Activated CD4-positive, alpha-beta T cell treated with anti-CD3 and anti-CD28 coated beads, Interleukin-2, amount 50 U/mL, for 1 hour (primary cell): ENCODE data around the gene INPP5K.
A peak's percentile ranks its signal among the peaks of the same experiment; 100 is the strongest.
"Not testable (repeated sequence)": the region's sequence is repeated elsewhere in the genome, so short reads cannot be mapped to it uniquely, and the experiment has no call there.

Experiments
- DNase-seq: peaks from one replicate; pipeline ENCODE4 v3.0.0-alpha.2; 2020

Gene INPP5K

DNA sequence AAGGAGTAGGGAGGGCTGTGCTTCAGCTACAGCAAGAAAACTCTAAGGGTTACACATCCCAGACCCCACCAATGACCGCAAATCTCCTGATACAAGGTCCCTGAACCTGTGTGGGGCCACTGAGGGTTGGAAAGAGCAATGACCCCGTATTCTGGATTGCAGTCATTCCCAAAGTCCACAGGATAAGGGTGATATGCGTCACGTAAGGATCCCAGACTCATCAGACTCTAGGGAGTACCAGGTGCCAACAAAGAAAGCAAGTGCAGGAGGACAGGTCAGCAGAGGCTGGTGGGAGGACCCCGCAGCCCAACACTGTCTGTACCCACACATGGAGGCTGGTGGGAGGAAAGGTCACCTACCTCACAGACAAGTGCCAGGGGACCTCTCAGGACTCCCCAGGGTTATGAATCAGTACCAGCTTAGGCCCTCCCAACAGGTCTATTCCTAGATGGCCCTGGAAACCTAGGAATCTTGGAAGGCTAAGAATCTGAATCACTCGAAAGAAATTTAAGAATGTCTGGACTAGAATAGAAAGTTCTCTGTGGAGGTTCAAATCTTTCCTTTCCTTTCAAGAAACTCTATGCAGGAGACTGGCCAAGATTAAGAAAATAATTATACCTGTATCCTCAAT is 30.0 kb upstream of the INPP5K start:
- DNase-seq, result no peak

DNA sequence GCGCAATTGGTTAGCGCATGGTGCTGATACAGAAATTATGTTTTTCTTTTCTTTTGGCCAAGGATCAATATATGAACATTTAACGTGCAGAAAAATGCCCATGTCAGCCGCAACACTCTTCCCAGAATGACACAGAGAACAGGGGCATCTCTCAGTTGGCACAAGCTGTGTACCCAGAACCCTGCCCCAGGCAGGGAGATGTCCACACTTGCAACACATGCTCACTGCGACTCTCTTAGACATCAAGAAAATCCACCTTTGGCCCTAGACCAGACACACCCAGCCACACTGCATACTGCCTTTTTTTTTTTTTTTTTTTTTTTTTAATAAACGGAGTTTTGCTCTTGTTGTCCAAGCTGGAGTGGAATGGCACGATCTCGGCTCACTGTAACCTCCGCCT is 29.2 kb upstream of the INPP5K start:
- DNase-seq, result no peak

DNA sequence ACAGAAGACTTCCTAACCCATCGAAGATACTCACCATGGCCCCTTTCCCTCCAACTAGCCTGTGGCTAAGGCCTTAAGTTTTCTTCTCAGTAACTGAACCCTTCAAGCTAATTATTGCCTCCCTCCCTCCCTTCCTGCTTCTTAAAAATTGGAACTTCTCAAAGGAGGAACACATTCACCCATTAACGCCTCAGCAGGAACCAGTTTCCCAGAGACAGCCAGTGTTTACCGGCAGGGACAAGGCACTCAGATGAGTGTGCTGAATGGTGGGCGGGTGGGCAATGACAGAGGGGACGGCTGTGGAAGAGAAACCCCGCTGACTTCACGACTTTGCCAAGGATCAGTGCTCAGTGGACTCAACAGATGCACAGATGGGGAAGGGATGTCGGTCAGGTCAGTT is 25.9 kb upstream of the INPP5K start:
- no peak for DNase-seq

DNA sequence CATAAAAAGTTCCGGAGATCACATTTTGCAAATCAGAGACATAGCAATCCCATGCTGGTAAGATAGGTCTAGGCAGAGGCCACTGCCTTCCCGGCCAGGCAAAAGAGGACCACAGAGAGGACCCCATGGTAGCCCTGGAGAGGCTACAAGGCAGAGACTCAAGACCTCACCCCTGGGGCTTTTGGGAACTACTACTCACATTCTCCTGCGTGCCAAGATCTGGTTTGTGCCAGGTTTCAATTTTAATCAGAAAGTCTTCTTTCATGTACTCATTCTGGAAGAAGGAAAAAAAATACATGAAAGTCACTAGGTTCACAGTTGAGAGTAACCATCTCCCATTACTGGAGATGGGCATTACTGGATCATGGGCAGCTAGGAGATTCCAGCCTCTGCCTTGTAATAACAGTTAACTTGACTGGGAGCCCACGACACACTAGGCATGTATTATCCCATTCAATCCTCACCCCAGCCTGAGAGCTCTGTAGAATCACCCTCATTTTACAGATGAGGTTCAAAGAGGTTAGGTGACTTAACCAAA is 25.0 kb upstream of the INPP5K start:
- no peak for DNase-seq

DNA sequence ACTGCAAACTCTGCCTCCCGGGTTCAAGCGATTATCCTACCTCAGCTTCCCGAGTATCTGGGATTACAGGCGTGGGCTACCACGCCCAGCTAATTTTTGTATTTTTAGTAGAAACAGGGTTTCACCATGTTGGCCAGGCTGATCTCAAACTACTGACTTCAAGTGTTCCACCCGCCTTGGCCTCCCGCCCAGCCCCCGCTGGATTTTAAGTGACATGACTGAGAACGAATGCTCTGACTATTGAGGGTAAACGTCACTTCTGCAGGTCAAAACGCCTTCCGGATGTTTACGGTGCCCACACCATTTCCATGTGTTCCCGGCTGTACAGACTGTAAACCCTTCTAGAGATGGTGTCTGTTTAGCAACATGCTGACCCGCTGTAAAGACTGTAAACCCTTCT is 23.4 kb upstream of the INPP5K start:
- no peak for DNase-seq

DNA sequence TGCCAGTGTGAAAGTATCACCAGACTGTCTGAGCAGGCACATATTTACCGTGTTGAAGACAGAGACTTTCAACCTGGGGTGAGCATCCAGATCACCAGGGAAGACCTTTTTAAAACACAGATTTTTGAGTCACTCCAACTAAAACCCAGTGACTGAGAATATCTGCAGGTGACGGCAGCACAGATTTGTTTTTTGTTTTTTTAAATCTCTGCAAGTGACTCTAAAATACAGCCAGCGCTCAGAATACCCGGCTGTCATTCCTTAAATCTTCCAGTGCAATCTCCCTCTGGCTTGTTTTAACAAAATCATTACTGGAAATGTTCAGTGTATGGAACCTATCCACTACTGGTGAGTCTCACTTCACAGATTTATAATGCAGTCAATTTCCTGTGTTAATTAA is 19.3 kb upstream of the INPP5K start:
- no peak for DNase-seq

DNA sequence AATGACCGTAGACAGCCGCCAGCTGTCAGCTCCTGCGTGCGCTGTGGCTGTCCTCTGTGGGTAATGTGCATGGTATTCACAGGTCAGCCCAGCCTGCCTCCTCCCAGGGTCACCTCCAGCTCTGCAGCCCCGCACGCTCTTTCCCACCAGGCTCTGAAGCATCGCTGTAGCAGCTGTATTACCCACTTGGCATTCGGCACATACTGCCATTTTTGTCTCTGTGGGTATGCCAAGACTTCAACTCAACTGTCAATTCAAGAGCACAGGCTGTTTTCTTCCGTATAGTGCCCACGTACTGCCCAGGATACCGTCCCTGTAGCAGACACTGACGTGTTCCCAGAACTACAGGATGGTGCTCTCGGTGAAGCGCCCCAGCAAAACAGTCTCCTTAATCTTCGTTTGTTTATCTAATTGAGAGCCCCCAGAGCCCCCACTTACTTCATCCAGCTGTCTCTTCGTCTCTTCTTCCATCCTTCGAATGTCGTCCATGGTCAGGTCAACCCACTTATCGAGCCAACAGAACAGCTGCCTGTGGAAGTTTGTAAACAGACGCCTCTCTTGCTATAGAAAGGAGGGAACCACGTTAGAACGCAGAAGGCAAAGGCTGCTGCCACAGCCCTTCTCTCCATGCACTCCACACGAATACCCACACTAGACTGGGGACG is 17.4 kb upstream of the INPP5K start:
- no peak for DNase-seq

DNA sequence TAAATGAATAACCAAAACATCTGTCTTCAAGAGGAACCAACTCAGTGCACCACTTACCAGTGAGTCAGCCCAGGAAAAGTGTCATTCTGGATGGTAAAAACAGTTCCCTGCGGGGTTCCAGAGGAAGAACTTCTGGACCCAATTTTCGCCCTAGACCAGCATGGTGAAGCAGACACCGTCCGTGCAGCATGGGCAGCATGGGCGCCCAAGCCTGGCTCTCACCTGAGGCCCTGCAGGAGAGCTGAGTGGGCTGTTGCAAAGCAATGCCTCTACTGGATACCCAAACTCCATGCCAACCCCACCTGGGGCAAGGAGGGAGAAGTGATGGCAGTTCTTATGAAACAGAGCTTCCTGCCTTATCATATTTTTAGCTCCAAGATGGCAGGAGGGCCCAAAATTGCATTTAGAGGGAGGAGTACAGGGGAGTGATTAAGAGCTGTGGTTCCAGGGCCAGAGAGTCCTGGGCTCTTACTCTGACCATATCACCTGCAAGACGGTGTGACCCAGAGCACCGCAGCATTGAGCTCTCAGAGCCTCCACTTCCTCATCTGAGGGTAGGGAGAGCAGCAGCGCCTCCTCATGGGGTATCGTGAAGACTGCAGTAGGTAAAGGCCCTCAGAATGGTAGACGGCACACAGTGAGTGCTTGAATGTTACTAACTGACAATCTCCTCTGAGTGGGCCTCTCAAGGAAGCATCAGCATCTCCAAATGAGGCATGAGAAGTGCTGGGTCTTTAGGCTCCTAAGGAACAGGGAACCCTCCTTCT is 16.6 kb upstream of the INPP5K start:
- DNase-seq, result peak; percentile 50

DNA sequence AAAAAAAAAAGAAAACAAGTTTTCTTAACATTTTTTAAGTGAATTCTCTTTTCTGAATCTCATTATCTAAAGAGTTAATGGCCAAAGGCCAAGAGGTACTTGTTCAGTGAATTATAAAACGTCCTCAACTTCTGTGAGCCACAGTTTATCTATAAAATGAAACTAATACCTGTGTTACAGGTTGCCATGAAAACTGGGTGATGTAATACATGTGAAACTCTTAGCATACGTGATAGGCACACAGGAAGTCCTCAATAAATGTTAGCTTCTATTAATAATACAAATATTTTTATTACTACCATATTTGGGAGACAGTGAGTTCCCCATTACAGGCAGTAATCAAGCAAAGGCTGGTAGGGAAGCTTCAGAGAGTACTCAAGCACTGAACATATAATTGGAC is 13.5 kb upstream of the INPP5K start:
- no peak for DNase-seq

DNA sequence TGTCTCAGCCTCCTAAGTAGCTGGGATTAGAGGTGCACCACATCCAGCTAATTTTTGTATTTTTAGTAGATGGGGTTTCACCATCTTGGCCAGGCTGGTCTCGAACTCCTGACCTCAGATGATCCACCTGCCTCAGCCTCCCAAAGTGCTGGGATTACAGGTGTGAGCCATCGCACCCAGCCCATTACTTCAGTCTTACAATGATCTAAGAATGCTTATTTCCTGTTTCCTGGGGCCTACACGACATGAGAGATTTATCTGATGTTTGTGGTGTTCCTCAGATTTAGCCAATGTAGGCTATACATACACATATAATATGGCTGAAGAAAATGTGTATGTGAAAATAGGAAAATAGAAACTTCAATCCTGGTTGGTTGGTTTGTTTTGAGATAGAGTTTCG is 10.5 kb upstream of the INPP5K start:
- DNase-seq, result not testable (repeated sequence)

DNA sequence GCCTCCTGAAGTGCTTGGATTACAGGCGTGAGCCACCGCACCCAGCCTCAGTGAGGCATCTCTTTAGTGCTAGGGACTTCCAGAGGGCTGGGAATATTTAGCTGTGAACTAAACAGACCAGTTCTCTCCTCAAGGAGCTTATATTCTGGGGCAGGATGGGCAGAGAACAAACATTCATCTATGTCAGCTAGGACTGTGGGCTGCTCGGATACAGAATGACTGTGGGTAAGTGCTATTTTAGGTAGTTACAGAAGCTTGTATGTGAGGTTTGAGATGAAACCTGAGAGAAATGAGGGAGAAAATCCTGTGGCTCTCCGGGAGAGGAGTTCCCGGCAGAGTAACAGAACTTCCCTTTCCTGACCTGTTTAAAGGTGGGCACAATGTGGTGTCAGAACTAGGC is 6.2 kb upstream of the INPP5K start:
- DNase-seq, result no peak

DNA sequence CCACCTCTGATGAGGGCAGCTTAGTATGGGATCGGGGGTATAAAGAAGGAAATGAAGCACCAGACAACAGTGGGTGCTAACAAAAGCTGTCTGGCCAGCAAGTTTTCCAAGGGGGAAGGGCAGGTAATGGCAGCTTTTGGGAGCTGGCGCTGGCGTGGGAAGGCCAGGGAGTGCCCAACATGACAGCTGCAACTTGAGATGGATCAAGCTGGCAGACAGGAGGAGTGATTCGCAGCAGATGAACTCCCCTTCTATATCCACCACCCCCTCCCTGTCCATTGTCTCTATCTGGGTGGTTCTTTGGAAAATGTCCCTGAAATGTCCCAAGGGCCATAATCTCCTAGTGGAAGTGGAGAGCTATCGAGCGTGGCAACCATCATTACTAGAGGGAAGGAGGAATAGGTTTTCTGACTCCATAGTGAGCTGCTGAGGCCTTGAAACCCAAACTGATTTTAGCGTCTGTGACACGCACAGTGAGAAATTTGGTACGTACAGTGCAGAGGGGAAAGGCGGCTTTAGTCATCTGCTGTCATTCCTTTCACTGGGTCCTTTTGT is 4.8 kb upstream of the INPP5K start:
- no peak for DNase-seq

DNA sequence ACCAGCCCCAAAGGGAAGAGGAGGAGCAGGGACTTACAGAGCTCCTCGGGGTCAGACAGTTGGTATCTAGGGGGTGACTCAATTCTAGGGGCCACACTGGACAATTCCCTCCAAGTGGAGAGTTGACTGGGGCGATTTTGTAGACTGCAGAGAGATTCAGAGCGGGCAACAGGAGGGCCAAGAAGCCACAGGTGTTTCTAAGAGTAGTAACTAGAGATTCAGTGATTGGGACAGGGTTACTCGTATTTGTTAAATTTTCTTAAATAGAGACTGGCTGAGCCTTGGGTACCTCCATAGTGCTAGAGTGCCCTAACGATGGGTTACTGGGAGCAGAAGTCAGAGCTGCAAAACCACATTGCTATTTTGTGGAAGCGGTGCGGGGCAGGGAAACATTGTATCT is 3.3 kb upstream of the INPP5K start:
- DNase-seq, result no peak

DNA sequence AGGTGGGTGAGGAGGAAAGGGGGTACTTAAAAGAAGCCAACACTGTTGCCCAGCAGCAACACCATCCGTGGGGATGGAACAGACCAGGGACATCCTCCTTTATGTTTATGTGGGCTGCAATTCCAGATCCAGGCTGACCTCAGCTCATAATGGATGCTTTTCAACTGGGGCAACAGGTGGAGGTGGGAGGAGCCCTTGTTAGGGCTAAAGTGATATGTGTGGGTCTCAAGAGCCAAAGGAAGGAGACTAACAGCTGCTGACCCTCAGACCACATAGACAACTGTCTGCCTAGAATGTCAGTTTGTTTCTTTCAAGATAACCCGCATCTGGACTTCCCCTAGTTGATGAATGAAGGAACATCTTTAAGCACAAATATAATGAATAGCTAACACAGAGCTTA is 2.0 kb upstream of the INPP5K start:
- no peak for DNase-seq

DNA sequence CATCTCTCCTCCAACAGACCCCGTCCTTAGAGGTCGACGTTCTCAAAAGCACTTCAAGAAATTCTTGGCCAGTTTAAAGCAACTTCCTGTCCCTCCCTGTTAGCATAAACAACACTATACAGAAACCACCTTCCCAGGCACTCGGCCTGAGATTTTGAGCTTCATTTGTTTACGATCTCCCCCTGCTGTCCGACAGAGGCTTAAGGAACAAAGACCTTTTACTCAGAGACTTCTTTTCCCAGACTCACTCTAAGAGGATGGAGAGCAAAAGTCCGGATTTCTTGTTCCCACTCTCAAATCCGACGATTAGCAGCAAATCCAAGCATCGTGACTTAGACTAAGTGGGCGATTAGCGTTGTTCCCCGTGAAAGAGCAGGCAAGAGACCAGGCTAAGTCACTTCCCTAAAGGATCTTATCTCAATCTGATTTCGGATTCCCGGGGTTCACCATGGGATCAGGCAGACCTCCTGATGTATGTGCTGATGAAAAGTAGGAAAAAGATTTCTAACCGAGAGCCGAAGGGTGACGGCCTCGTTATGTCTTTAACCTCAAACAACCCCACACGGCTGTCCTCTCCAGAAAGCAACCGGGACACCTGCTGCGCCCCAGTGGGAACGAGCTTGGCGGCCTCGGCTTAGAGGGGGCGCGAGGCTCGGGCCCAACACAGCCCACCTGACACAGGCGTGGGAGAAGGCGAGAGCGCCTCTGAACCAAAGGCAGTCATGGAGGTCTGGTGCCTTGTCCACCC is 598 bp downstream of the INPP5K start:
- peak; percentile 44 for DNase-seq

DNA sequence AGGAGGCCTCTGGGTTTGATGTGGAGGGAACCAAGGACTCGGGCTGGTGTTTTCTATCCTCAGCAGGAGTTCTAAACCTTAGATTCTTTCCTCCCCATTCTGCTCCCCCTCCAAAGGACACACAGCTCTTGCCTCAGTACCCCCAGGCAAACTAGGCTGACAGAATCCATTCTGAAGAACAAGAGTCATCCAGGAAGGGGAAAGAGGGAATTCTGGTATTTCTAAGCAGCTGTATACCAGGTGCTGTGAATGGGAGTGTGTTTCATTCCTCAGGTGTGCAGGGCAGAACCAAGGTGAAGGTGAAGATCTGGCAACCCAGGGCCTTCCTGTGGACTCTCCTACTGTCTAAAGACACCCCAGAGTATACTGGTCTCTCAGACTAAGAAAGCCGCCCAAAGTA is 4.1 kb downstream of the INPP5K start:
- no peak for DNase-seq

DNA sequence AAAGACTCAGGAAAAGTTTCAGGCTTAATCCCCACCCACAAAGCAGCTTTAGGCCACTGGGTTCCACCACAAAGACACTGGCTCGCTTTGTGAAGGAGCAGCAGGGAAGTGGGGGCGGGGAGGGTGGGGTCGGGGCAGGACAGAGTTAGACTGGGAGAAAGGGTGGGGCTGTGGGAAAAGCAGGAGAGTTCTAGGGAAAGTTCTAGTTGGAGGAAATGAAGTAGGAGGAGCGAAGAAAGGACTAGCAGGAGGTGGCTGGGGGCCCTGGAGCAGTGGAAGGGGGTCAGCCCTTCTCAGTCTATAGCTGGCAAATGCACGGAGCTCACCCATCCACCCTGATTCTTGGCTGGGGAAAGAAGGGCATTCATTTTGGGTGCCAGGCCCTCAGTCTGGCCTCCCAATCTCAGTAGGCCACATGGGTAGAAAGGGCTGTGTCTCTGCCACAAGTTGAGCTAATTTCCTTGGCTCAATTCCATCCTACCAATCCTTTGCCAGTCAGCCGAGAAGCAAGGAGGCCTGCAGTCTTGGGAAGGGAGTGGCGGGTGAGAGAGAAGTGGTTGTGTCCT is 4.6 kb downstream of the INPP5K start:
- no peak for DNase-seq

DNA sequence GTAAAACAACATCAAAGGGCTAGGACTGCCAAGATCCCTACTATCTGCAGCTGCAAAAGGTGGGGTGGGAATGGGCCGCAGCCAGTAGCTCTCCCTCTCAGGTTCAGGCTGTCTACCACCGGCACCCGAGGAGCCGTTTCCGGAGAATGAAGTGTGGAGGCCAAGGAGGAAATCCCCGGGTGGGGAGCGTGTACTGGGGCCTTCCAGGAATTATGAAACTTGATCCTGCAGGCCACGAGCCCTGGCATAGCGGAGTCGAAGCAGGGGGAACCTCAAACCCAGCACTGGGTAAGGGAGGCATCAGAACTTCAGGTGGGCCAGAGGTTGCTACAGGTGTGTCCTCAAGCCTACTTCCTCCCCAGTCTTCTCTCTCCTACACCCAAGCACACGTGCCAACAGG is 5.1 kb downstream of the INPP5K start:
- DNase-seq, result no peak

DNA sequence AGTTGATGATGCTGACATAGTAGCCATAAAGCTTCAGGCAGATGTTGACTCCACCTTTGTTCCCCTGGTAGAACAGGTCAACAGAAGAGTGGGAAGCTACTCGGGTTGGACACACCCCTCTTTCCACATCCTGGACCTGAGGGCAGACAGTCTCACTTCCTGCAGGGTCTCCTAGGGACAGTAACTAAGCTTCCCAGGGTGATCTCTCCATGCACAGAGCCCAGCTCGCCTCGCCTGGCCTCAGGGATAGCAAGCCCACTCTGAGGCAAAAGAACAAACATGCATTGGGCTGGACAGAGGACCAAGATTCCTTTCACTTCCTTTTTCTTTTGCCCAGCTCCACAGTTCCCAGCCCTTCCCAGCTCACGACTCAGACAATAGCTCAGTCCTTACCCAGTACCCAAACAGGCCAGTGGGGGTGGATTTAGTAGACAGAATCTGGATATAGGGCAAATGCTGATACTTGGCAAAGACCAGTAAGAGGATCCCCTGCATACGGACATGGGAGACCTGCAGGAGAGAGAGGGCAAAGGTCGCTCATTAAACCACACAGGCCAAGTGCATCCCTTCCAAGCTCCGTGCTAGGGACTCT is 7.0 kb downstream of the INPP5K start:
- DNase-seq, result no peak

DNA sequence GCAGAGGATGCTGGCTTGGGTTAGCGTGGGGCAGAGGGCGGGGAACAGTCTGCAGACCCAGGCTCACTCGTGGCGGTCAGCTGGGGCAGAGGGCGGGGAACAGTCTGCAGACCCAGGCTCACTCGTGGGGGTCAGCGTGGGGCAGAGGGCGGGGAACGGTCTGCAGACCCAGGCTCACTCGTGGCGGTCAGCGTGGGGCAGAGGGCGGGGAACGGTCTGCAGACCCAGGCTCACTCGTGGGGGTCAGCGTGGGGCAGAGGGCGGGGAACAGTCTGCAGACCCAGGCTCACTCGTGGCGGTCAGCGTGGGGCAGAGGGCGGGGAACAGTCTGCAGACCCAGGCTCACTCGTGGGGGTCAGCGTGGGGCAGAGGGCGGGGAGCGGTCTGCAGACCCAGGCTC is 7.7 kb downstream of the INPP5K start:
- not testable (repeated sequence) for DNase-seq

DNA sequence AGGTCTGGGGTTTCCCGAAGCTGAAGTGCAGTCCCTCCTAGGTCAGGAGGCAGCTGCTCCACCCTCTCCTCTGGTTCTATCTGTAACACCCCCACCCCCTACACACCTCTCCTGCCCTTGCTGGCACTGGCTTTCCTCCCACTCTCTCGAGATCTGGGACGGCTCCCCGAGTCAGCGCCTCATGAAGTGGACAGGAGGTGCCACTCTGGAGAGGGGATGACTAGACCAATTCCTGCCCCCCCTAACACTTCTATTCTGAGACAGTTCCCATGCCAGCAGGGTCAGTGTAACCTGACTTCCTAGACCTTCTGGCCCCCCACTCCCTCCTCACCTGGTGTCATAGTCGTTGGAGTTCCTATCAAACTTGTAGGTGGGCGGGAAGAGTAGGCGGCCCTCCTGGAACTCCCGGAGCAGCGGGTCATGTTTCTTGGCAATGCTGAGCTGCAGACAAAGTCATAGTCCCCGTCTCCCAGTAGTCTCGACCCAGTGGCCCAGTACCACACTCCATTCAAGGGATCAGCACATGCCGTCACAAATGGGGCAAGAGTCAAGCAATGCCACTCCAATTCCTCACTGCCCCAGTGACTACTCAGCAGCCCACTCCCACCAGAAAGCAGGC is 9.7 kb downstream of the INPP5K start:
- no peak for DNase-seq

DNA sequence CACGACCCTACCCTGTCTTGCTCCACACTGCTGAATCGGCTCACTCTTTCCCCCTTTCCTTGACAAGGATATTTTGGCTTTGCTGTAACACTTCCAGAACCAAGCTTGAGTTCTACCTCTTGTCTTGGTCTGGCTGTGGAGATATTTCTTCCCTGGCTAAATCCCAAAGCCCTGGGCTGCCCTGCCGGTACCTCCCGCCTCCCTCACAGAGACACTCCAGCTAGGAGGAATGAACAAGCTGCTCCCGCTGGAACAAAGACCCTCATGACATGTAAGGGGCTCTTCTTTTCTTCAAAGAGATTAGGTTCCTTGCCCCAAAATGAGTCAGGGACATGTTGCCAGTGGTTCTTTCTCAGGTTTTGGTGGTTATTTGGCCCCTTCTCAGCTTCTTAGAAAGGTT is 10.8 kb downstream of the INPP5K start:
- DNase-seq, result no peak
